HG03066 (cell line): ENCODE data around the gene ASCC2.
"Not testable (repeated sequence)": the region's sequence is repeated elsewhere in the genome, so short reads cannot be mapped to it uniquely, and the experiment has no call there.

Experiments
- ATAC-seq: cut with Tn5 transposase; IDR thresholded peaks from one replicate; pipeline ENCODE4 v1.9.1; 2021; ENCODE audit warnings: low read depth; ENCODE audit not compliant: unreplicated experiment

ASCC2 gene

GRCh38 chr22:29837741-29838598 lies at the start of gene ASCC2:
TSS of gene ASCC2 (minus strand) at chr22:29838274. CDS start at chr22:29832325, 5,949 bp downstream.
- peak; percentile 98 for ATAC-seq

GRCh38 chr22:29887358-29887757 lies 49.3 kb upstream of the ASCC2 start:
- ATAC-seq, result no peak

- no peak for ATAC-seq
These were observed 48.5 kb upstream of the ASCC2 start for GRCh38 chr22:29886596-29886995.

- ATAC-seq, result no peak
These were observed 47.5 kb upstream of the ASCC2 start for GRCh38 chr22:29885610-29886009.

GRCh38 chr22:29883775-29884097 lies 45.7 kb upstream of the ASCC2 start:
- no peak for ATAC-seq

GRCh38 chr22:29883045-29883774 lies 45.1 kb upstream of the ASCC2 start, which contains the start of gene MTMR3:
TSS of gene MTMR3 (plus strand) at chr22:29883174. CDS start at chr22:29971060, 87,886 bp downstream.
- peak; percentile 63 for ATAC-seq

GRCh38 chr22:29882716-29883044 lies 44.6 kb upstream of the ASCC2 start:
- ATAC-seq, result peak; percentile 63

- ATAC-seq, result no peak
These were observed 41.7 kb upstream of the ASCC2 start for GRCh38 chr22:29879753-29880152.

- no peak for ATAC-seq
These were observed 39.5 kb upstream of the ASCC2 start for GRCh38 chr22:29877620-29878019.

- ATAC-seq, result no peak
These were observed 35.9 kb upstream of the ASCC2 start for GRCh38 chr22:29873943-29874342.

GRCh38 chr22:29872989-29873388 lies 34.9 kb upstream of the ASCC2 start:
- no peak for ATAC-seq

GRCh38 chr22:29872144-29872893 lies 34.2 kb upstream of the ASCC2 start:
- no peak for ATAC-seq

- no peak for ATAC-seq
These were observed 33.6 kb upstream of the ASCC2 start for GRCh38 chr22:29871684-29872083.

- no peak for ATAC-seq
These were observed 32.5 kb upstream of the ASCC2 start for GRCh38 chr22:29870574-29870973.

GRCh38 chr22:29867851-29868250 lies 29.8 kb upstream of the ASCC2 start:
- ATAC-seq, result no peak

GRCh38 chr22:29867260-29867659 lies 29.2 kb upstream of the ASCC2 start:
- no peak for ATAC-seq

- ATAC-seq, result not testable (repeated sequence)
These were observed 27.5 kb upstream of the ASCC2 start for GRCh38 chr22:29865572-29865971.

GRCh38 chr22:29861672-29862297 lies 23.7 kb upstream of the ASCC2 start:
- ATAC-seq, result no peak

GRCh38 chr22:29860006-29860766 lies 22.1 kb upstream of the ASCC2 start:
- no peak for ATAC-seq

- not testable (repeated sequence) for ATAC-seq
These were observed 21.0 kb upstream of the ASCC2 start for GRCh38 chr22:29859030-29859429.
